GM12873 (cell line): Measurements from ENCODE around the gene ACSL4.

ENCODE experiments used
- TF ChIP-seq, protein P1 (sequence below): IDR thresholded peaks from 2 replicates; pipeline ENCODE4 v1.5.1; 2012; ENCODE audit warnings: low read depth, mild to moderate bottlenecking, moderate library complexity, low read length, control low read depth; ENCODE audit not compliant: insufficient read depth; ENCODE audit errors: missing control alignments

ACSL4 gene

DNA sequence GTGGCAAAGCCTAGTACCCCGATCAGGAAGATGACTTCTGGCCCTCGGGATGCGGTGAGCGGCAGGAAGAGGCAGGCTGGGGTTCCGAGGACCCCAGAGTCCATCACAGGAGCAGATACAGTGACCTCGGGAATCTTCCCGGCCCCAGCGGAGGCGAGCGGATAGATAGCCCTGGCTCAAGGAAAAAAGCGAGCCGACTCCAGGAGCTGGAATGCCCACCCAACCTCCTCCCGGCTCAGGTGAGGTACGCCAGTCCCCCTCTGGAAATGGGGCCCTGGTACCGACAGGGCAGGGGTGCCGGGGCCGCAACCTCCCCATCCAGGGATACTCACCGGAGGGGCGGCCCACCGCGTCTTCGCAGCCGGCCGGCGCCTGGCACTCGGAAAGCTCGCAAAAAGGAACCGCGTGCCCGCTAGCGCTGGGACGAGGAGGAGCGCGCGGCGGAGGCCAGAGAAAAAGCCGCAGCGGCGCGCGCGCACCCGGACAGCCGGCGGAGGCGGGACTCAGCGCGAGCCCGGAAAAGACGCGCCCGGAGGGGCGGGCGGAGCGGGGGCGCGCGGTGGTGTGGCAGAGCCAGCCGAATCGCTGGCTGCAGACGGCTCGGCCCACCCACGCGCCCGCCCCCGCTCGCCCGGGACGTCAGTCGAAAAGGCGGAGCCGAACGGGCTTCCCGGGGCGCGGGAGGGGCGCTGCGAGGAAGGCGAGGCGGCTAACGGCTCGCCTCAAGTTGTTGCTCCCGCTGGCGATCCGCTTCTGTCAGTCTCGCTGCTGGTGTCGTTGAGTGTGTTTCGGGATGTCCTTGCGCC lies at the start of gene ACSL4:
Gene ACSL4 (minus strand): TSS at position 451 of the 806 bp plus-strand sequence. CDS start 49,894 bp downstream, outside the sequence.
- TF ChIP-seq, protein P1, sequence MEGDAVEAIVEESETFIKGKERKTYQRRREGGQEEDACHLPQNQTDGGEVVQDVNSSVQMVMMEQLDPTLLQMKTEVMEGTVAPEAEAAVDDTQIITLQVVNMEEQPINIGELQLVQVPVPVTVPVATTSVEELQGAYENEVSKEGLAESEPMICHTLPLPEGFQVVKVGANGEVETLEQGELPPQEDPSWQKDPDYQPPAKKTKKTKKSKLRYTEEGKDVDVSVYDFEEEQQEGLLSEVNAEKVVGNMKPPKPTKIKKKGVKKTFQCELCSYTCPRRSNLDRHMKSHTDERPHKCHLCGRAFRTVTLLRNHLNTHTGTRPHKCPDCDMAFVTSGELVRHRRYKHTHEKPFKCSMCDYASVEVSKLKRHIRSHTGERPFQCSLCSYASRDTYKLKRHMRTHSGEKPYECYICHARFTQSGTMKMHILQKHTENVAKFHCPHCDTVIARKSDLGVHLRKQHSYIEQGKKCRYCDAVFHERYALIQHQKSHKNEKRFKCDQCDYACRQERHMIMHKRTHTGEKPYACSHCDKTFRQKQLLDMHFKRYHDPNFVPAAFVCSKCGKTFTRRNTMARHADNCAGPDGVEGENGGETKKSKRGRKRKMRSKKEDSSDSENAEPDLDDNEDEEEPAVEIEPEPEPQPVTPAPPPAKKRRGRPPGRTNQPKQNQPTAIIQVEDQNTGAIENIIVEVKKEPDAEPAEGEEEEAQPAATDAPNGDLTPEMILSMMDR: no peak

DNA sequence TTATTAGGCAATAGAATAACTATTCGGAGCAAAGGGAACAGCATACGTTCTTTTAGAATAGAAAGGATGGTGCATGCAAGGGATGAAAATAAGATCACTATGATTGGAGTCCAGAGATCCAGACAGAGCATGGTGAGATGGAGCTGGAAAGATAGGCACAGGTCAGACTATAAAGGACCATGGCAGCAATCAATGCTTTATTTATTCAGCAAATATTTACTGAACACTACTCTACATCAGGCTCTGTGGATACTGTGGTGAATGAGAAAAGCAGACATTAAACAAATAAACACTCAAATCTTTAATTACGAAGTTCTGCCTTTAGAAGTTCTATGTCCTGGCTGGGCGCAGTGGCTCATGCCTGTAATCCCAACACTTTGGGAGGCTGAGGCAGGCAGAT lies 44.7 kb upstream of the ACSL4 start:
- TF ChIP-seq, protein P1: no peak

DNA sequence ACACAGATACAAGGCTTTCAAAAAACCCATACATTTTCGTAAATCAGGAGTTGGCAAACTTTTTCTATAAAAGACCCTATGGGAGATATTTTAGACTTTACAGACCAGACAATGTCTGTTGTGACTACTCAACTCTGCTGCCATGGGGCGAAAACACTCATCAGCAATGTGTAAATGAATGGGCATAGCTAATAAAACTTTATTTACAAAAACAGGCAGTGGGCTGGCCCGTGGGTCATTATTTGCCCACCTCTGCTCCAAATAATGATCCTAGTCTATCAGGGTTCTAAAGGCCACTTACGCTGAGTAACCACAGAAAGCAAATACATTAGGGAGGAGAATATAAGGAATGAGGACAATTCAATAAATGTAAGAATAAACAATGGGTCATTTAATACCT lies 43.9 kb upstream of the ACSL4 start:
- TF ChIP-seq, protein P1: no peak

DNA sequence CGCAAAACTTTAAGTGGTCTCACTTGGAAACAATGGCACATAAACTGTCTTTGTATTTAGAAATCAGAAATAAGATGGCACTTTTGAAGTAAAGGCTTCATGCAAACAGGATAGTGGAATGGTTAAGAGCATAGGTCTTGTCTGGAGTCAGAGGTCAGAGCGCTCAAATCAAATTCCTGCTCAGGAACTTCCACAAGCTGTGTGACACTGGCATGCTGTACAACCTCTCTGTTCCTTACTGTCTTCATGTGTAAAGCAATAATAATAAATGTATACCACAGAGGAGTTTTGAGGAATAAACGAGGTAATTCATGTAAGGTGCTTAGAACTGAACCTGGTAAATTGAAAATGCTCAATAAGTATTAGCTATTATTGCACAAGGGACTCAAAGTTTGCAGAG lies 43.4 kb upstream of the ACSL4 start:
- TF ChIP-seq, protein P1: no peak

DNA sequence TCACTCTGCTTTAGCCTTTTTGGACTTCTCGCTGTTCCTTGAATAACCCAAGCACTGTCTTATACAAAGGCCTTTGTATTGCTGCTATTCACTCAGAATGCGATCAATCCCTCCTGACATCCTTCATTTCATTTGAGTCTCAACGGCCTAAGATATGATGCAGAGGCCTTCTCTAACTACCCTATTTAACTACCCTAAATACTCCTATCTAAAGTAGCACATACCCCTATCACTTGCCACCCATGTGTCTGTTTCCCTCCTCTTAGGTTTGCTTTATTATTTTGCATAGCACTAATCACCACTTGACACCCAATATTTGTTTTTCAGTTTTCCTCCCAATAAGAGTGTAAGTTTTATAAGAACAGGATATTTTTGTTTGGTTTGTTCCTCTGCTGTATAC lies 42.3 kb upstream of the ACSL4 start:
- TF ChIP-seq, protein P1: no peak

DNA sequence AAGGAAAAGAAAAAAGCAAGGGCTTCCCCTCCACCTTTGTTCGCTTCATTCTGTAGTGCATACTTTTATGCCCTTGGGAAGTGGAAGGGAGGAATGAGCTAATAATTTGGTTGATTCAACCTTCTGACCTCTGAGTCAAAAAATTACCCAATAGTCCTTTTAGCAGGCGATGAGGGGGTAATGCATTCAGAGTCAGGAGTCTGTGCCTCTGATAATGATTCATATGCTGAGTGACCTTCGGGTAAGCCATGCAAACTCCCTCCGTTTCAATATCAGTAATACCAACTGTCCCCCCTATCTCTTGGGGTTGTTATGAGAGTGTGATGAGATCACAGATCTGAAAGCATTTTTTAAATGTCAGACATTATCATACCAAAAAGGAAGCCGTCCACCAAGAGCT lies 41.6 kb upstream of the ACSL4 start:
- TF ChIP-seq, protein P1: no peak

DNA sequence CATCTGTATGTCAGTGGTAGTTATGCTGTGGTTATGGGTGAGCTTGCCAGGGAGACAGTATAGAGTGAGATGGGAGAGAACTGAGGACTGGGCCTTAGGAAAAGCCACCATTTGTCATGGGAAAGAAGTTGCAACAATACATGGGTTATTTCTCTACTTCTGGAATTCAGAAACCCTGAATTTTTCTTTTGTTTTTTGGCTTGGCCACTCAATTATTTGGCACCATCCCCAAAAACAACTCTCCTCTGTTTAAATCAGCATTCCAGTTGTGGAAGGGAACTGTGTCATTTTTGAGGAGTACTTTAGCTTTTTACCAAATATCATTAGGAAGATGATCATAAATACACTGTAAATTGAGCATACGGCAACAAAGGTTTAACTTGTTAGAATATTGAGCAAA lies 41.1 kb upstream of the ACSL4 start:
- TF ChIP-seq, protein P1: no peak
